ENCODE results near the gene AGR3. TPM values are rescaled to one million over a fixed set of nuclear protein-coding genes. Genes with fewer than 3 reads are reported as not detected.
"Not testable (repeated sequence)": the region's sequence is repeated elsewhere in the genome, so short reads cannot be mapped to it uniquely, and the experiment has no call there.

AGR3 gene
- total RNA-seq, 1 donor from 2014 or later, result not detected

DNA sequence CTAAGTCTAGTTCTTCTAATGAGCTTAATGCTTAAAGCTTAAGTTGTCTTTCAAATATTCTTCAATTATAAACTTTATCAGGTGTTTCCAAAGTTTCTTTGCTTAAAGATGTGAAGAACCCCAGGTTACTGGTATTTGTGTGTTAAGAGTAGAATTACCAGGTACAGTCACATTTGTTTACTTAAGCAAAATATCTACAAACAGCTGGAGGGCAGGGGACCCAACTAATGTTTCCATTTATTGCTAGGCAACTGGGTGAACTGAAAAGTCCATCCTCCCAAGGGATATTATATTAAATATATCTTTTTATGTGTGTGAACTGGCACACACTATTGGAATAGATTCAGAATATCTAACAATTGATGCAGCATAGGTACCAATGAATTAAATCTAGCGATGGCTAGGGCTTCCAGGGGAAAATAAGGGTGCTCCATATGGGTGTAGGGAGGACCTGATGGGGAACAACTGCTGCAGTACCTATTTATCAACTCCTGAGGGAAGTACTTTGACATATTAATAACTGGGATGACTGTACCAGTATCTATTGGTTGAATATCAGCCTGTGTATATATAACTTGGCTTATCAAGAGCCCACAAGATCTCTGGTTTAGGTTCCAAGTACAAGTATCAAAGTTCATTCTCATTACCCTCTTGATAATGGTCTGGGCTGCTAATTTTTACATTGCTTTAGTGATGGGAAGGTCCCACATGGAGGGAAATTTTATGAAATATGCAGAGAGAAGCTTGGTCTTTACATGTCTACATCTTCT, 10.3 kb upstream of the AGR3 start:
- no peak for DNase-seq (ENCODE audit: low read depth in 2 of 2)

DNA sequence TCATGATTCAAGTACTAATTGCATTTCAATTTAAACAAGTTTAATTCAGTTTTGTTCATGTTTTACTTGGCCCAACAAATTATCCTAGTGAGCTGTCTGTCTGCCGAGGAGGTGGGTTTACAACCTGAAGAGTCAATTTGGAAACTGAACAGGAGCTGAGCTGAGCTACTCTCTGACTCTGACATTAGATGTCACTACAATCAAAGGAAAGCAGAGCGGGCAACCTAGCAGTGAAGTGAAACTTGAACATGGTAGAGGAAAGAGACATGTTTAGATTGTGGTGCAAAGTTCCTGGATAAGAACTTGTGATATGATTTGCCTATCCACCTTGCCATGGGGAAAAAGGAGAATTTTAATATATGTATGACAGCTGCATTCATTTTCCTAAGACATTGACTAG, 9.6 kb upstream of the AGR3 start:
- DNase-seq (ENCODE audit: low read depth in 2 of 2), result peak; percentile 6 to 49

DNA sequence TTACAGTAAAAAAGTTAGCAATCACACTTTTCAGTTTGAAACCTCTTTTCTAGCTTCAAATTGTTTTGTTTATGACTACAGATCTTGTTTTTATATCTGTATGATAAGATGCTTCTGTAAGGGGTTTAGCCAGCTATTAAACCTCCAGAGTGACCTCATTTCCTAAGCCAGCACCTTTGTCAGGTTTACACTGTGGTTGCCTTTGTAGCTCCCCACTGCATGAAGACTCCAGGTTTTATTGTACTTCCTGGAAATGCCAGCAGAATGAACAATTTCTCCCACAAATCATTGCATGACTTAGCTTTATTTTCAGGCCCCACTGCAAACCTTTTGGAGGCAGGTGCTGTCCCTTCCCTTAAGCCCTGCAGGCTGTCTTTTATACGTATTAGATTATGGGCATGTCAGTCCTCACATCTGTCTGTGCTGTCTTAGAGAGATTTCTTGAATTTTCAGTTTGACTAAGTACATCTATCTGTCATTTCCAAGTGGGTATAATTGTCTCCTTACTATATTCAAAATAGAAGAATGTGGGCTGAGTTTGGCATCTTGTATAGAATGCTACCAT, 8.2 kb upstream of the AGR3 start:
- no peak for DNase-seq (ENCODE audit: low read depth in 2 of 2)

DNA sequence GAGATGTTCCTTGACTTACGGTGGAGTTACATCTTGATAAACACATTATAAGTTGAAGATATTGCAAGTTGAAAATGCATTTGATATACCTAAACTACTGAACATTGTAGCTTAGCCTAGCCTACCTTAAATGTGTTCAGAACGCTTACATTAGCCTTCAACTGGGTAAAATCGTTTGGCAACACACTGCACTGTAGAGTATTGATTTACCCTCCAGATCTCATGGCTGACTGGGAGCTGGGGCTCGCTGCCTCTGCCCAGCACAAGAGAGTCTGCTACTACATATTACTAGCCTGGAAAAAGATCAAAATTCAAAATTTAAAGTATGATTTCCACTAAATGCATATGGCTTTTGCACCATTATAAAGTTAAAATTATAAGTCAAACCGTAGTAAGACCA, 7.5 kb upstream of the AGR3 start:
- no peak for DNase-seq (ENCODE audit: low read depth in 2 of 2)

DNA sequence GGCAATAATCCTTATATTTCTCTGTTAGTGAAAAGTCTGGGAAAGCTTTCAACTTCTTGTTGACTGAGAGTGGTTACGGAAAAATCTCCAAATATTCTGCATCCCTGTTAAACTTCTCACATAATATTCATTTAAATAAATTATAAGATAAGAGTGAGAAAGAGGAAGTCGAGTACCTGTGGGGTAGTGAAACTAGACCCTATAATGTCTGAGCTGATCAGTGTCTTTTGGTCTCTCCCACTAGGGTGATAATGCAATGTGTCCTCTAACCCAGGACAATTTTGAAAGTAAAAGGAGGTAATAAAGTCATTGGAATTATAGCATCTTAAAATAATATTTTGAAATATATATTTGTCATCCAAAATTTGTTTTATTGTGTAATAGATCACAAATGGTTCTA, 2.1 kb upstream of the AGR3 start:
- DNase-seq (ENCODE audit: low read depth in 2 of 2), result no peak

DNA sequence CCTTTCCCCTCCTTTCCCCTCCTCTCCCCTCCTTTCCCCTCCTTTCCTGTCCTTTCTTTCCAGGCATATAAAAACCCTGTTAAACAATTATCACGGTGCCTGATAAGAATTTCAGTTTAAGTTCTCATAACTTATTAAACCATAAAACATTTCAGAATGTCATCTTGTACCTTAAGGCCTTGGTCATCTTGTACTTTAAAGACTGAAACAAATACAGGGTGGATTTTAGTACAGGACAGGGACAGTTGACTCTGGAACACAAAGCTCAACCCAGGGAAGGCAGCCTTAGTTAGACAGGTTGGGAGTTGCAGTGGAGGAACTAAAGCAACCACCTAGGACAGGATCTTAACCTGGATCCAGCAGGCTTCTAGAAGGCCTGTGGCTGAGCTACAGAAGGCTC, 1.2 kb downstream of the AGR3 start:
- no peak for DNase-seq (ENCODE audit: low read depth in 2 of 2)

DNA sequence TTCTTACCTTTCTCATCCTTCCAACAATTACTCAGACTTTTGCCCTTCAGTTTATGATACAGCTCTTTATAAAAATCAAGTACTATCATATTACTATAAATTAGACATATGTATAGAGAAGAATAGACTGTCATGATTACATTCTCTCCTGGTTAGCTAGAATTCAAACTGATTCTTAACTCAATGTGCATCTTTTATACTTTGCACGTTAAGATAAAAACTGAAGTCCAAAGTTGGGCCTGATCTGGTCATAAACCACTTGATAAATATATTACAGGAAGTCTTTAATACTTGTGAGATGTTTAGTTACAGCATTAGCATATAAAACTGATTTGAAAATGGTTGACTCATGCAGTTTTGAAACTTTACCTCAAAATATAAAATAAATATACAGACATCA, 2.6 kb downstream of the AGR3 start:
- DNase-seq (ENCODE audit: low read depth in 2 of 2), result no peak

DNA sequence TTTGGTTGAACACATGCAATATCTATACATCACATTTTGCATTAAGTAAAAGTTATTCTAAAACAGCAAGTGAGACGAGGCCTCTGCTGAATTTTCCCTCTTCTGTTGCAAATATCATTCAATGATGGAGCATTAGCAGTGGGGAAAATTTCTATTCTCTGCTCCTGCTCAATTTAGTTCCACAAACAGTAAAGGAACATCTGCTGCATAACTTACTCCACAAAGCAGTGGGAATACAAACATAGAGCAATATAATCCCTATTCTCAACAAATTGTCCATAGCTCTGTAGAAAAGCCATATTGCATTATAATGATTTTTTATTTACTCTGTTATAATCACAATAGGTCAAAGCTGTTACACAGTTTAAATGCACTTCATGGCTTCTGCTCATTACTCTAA, 5.9 kb downstream of the AGR3 start:
- DNase-seq (ENCODE audit: low read depth in 2 of 2), result no peak

DNA sequence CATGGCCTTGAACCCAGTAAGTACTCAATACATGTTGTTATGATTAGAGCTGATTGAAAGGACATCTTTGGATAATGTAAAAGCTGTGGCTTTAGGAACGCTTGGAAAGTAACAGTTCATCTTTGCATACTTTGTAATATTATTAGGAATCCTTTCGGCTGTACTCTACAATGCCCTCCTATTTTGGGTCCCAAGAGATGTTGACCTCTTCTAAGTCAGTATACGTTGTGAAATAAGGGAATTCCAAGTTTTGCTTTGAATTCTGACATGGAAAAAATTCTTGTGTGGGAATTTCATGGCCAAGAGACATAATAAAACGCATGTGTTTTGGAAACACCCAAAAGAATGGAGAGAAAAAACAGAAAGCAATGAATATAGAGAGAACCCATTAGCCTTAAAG, 7.7 kb downstream of the AGR3 start:
- DNase-seq (ENCODE audit: low read depth in 2 of 2), result no peak

DNA sequence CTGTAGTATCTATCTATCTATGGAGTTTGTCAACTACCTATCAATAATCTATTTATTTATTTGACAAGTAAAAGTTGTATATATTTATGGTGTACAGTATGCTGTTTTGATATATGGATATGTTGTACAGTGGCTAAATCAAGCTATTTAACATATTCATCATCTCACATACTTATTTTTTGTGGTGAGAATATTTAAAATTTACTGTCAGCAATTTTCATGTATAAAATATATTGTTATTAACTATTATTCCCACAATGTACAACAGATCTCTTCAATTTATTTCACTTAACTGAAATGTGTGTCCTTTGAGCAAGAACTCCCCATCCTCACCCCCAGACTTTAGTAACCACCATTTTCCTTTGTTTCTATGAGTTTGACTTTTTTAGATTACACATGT, 14.5 kb downstream of the AGR3 start:
- DNase-seq (ENCODE audit: low read depth in 2 of 2), result no peak

DNA sequence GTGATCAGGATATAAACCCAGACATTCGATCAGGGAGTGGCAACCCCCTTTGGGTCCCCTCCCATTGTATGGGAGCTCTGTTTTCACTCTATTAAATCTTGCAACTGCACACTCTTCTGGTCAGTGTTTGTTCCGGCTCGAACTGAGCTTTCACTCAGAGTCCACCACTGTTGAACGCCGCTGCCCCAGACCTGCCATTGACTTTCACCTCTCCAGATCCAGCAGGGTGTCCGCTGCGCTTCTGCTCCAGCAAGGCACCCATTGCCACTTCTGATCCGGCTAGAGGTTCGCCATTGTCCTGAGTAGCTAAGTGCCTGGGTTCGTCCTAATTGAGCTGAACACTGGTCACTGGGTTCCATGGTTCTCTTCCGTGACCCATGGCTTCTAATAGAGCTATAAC, 28.6 kb downstream of the AGR3 start:
- not testable (repeated sequence) for DNase-seq (ENCODE audit: low read depth in 2 of 2)

DNA sequence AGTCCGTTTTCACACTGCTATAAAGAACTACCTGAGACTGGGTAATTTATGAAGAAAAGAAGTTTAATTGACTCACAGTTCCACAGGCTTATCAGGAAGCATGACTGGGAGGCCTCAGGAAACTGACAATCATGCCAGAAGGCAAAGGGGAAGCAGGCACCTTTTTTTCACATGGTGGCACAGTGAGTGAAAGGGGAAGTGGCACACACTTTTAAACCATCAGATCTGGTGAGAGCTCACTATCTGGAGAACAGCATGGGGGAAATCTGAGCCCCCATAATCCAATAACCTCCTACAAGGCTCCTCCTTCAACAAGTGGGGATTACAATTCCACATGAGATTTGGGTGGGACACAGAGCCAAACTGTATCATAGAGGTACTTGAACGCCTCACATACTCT, 30.0 kb downstream of the AGR3 start:
- peak in 1 of 2 donors; percentile 59 for DNase-seq (ENCODE audit: low read depth in 2 of 2)

DNA sequence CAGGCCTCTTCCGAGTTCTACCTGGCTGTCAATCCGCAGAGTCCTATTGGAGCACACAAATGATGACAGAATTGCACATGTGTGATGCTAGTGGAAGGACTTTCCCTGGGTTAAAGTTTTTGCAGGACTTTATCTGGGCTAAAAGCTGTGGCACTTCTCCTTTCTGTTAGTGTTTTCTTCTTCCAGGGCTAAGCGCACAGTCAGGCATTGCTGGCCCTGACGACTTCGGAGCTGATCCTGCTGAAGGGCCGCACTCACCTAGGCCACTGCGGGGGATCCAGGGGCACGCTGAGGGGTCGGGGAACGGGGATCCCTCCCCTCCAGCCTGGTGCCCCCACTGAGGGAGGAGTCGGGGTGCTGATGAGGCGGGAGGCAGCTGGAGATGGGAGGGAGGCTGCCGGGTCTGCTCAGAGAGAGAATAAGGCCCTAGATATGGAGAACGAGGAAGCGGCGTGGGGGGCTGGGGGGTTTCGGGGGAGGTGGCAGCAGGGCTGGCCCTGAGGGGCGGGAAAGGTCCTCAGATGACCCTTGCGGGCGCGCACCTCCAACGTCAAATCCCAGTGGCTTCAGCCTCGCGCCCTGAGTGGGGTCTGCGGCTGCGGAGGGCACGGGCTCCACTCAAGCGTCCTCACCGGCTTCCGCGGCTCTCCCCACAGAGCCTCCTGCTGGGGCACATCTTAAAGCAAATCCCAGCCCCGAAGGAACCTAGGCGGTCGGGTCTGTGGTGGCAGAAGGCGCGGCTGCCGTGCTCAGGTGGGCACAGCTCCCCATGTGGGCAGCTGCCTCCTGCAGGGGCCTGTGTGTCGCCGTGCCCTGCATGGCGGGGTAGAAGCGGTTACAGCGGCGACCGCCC, 30.9 kb downstream of the AGR3 start:
- no peak for DNase-seq (ENCODE audit: low read depth in 2 of 2)

DNA sequence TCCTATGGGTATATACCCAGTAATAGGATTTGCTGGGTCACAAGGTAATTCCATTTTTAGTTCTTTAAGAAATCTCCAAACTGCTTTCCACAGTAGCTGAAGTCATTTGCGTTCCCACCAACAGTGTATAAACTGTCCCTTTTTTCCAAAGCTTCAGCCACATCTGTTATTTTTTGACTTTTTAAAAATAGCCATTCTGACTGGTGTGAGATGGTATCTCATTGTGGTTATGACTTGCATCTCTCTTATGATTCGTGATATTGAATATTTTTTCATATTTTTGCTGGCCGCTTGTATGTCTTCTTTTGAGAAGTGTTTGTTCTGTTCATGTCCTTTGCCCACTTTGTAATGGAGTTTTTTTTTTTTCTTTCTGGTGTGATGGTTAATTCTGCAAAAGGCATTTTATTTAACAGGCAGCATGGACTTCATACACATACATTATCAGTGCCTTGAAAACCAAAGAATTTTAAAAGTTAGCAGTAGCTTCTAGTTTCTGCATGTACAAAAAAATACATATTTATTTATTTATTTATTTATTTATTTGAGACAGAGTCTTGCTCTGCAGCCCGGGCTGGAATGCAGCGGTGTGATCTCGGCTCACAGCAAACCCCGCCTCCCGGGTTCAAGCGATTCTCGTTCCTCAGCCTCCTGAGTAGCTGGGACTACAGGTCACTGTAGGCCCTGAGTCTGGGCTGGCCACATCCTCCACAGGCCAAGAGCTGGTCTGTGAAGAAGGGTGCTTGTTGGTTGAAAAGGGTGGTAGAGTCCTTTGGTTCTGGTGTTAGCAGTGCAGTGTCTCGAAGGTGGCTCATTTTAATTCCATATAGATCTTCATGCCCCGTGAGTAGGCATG, 32.3 kb downstream of the AGR3 start:
- DNase-seq (ENCODE audit: low read depth in 2 of 2), result no peak

DNA sequence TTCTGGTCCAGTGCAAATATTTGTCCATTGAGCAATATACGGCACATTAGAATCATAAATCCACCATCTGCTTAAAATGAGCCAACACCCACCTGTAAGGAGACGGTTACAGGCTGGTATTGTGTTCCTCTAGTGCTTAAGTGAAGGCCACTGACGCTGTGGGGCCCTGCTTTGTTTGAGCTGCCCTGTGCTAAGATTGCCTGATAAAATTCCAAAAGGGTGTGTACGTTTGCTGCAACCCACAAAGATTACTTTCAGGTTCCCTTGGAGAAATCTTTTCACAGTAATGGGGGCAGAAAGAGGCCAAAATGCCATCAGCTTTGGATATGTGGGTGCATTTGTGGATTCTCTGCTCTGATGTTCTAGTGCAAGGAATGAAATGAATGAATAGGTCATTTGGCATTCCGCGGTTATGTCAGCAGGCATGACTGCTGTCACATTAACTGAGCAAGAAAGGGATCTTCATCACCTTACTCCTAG, 34.4 kb downstream of the AGR3 start:
- no peak for DNase-seq (ENCODE audit: low read depth in 2 of 2)

DNA sequence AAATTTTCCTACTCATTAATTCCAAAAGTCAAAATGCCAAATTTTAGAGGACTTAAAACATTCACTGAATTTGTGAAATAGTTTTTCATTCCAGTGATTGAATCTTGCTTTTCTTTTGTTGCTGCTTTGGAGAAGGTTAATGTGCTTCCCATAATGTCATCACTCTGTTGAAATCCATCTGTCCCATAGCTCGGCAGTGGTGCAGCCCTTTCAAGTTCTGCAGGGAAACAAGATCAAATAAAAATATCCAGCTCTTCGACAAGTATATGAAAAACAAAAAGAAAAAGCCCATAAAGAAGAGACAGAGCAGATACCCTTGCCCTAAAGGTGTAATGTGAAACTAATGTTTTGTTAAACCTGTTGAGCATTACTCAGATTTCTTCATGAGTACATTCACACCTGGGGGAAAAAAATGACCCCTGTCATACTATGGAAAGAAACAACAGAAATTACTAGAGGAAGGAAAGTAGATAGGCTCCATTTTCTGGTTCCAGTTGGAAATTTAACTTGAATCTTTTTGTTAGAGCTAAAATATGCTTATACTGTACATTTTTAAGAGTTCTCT, 35.1 kb downstream of the AGR3 start:
- DNase-seq (ENCODE audit: low read depth in 2 of 2), result no peak

DNA sequence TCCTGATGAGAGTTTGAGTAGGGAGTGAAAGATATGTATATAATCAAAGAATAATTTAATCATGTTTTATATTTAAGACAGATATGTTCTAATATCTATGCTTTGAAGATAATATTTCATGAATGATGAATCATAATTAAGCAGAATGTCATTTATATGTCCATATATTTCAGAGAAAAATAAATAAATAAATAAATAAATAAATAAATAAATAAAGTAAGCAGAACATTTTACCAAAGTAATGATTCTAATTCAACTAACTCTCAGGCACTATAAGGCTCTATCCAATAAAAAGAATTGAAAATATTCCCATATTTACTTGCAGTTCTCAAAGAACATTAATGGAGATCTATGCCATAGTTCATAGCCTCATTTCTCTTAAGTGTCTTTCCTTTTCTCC, 36.0 kb downstream of the AGR3 start:
- DNase-seq (ENCODE audit: low read depth in 2 of 2), result no peak

DNA sequence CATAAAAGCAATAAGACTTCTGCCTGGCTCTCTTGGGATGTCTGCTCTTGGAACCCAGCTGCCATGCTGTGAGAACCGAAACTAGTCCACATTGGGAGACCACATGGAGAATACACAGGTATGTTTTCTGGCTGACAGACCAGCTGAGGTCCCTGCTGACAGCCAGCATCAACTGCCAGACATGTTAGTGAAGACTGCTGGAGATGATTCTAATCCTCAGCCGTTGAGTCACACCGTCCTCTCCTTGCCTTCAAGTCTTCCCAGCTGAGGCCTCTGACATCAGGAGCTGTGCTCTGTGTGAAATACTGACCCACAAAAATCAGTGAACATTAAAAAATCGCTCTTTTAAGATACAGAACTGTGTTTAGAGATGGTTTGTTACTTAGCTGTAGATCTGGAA, 40.1 kb downstream of the AGR3 start:
- no peak for DNase-seq (ENCODE audit: low read depth in 2 of 2)

DNA sequence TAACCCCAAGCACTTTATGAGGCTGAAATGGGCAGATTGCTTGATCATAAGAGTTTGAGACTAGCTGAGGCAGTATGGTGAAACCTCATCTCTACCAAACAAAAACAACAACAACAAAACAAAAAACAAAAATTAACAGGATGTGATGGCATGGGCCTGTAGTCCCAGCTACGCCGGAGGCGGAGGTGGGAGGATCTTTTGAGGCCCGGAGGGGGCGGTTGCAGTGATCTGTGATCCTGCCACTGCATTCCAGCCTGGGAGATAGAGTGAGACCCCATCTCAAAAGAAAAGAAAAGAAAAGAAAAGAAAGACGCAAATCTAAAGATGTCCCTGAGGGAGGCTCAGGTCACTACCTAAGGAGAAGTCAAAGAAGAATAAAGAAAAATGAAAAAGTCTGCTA, 41.7 kb downstream of the AGR3 start:
- DNase-seq (ENCODE audit: low read depth in 2 of 2), result no peak

DNA sequence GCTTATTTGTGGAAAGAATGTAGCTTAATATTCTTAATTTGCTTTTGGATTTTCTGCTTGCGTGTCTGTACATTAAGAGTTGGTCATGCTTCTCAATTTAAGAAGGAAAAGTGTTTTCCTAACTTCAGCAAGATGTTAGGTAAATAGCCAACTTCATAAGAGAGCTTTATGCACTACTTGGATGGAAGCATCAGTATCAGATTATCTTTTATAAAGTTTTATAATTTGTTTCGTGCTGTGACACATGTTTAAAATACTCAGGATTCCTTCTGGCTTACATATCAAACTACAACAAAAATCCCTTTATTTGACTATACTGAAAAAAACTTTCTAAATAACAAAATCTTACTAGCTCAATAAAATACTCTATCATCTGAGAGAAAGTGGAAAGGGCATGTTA, 42.1 kb downstream of the AGR3 start:
- no peak for DNase-seq (ENCODE audit: low read depth in 2 of 2)

DNA sequence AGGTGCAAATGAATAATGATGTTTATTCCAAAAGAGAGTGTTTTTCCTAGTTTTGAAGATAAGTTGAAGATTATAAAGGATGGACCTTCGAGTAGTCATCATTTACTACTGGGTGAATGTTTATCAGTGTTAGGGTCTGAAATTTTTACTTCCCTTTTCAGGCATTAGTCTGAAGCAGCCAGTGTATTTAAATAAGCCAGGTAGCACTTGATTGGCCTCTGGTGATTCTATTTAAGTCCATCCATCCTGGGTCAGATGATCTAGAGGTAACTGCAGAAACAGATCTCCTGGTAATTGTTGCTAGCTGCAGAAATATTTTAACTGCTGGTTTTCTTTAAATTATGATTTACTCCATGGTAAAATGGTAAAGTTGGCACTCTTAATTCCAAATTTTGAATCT, 42.9 kb downstream of the AGR3 start:
- DNase-seq (ENCODE audit: low read depth in 2 of 2), result no peak

Data from dermis microvascular lymphatic vessel endothelial cell (primary cell).